ACHN (cell line): ENCODE measurements around the gene SH2D7.
A peak's percentile ranks its signal among the peaks of the same experiment; 100 is the strongest.

Source experiments
- DNase-seq: peaks from one replicate; pipeline ENCODE4 v3.0.0-alpha.2; 2015
- in situ Hi-C: cut with HindIII; loops from 2 replicates; pipeline ENCODE4 v1.10.0; 2017; ENCODE audit warnings: low sequenced_read_pairs, low pct_ligation_motif_present, low pct_unique_long_range_greater_than_20kb

The SH2D7 gene

GRCh38 chr15:78075490-78076230 lies 16.7 kb upstream of the SH2D7 start:
- in situ Hi-C loops: no loop called here
- no peak for DNase-seq

GRCh38 chr15:78076231-78077052 lies 15.9 kb upstream of the SH2D7 start:
- no peak for DNase-seq
- in situ Hi-C loops: no loop called here

GRCh38 chr15:78077053-78077870 lies 15.1 kb upstream of the SH2D7 start, which contains the start of gene TBC1D2B:
TSS of gene TBC1D2B (minus strand) at chr15:78077711. CDS start at chr15:78077652, 59 bp downstream.
- in situ Hi-C loops: no loop called here
- peak; percentile 52 for DNase-seq

DNA sequence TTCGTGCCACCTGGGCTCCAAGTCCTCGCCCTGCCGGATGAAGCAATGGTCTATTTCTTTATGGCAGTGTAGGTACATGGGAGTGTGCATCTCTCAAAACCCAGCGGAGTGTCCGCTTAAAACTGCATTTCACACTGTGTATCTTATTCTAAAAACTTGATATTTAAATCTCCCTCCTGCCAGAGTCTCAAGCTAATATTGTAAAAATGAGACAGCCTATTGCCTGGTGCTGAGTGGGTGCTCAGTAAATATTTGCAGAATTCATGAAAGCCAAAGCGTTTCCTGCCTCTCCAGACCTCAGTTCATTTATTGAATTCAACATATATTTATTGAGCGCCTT lies 14.5 kb upstream of the SH2D7 start:
- no peak for DNase-seq
- in situ Hi-C loops: no loop called here

DNA sequence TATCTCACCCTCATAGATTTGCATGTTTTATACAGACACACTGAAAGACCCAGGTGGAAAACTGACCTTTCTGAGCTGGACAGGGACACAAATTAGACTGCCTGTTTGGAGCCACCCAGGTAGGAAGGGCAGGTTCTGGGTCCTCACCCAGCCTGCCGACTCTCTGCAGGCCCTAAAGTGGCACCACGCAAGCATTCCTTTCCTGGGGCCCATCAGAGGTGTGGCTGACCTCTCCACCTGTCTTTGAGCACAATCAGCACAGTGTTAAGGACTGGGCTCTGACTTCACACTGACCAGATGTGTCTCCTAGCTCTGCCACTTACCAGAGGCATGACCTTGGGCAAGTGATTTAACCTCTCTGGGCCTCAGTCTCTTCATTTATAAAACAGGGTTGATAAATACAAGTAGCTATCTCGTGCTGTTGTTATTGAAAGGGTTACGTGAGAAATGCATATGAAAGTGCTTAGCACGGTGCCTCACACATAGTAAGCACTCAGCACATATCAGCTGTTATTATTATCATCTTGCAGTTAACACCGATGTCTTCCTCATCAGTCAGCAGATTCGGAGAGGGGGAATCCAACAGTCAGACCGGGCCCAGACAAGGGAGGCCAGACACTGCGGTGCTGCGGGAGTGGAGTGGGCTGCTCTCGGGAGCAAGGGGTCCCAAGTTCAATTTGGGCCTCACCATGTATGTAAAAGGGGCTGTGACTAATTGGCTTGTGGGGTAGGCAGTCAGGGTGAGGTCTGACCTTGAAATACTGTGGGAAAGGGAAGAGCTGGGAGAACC lies 12.9 kb upstream of the SH2D7 start:
- in situ Hi-C loops: no loop called here

DNA sequence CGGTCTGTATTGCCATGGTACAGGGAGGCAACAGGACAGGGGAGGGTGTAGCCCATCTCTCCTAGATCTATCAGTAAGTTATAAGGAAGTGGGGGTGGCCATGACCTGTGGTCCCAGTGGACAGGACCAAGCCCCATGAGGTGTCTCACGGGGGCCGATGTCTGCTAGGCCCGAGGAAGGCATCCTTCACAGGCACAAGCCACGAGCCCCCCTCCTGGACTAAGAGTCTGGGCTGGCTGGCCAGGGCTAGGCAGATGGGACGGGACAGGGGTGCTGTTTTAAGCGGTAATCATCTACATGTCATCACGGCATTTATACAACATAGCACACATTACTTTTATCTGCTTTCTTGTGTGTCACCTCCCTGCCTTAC lies 12.3 kb upstream of the SH2D7 start:
- no peak for DNase-seq

More for the DNA sequence above, 12.9 kb upstream of the SH2D7 start:
- no peak for DNase-seq

DNA sequence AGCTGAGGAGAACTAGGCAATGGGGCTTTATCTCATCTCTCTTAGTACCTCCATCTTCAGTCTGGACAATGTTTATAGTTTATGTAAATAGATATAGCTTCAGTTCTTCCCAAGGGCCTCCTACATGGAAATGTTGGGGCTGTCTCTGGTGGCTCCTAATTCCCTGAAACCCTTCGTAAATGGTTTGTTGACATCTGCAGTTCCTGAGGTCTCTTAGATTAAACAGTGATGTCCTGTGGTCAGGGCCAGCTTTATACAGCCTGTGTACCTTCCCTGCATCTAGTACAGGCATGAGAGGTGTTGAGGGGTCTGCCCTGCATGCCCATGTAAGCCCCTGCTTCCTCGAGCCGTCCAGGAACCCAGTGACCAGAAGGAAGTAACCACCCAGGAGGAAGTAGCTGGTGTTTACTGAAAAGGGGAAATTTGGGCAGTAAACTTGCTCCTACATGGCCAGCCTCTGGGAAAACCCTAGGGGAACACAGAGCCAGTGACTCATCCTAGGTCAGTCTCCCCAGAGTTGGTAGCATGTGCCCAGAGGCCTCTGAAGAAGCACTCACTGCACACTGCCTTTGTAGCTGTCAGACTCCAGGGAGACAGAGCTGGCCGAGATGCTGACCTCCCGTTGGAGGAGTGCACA lies 10.1 kb upstream of the SH2D7 start:
- in situ Hi-C loops: no loop called here
- no peak for DNase-seq

More for the DNA sequence above, 12.3 kb upstream of the SH2D7 start:
- in situ Hi-C loops: no loop called here

DNA sequence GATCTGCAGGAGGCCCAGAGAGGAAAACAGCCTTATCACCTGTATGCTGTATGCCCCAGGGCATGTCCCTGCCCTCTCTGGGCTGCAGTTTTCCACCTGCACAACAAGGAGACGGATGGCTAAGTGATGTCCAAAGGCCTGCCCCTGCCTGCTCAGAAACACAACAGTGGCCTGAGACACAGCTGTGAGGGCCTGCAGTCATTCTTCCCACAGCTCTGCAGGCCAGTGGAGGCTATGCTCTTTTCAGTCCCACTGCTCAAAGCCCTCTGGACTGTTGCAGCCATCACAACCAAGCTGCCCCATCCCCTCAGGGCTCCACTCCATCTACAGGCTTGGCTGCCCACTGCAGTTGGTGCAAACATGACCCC lies 9.6 kb upstream of the SH2D7 start:
- in situ Hi-C loops: no loop called here
- no peak for DNase-seq

DNA sequence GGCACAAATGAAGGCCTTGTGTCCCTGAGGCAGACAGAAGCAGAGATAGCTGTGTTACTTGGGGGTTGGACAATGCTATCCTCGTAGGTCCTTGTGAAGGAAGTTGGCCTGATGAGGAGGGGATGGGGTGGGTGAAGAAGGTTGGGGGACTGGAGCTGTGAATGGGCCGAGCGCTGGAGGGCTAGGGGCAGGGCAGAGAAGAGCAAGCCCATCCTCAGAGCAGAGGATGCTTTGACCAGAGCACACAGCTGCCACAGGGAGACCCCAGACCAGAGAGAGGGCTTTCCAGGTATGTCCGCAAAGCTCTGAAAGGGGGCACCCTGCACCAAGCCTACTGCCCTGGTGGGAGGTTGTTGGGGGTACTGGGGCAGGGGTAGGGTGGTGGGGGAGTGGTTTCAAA lies 9.2 kb upstream of the SH2D7 start:
- DNase-seq: no peak
- in situ Hi-C loops: no loop called here

- in situ Hi-C loops: no loop called here
- no peak for DNase-seq
Measured at GRCh38 chr15:78083687-78084448, 8.5 kb upstream of the SH2D7 start.

- no peak for DNase-seq
- in situ Hi-C loops: no loop called here
Measured at GRCh38 chr15:78084449-78084750, 8.0 kb upstream of the SH2D7 start.

- no peak for DNase-seq
Measured at GRCh38 chr15:78085928-78086327, 6.4 kb upstream of the SH2D7 start.

GRCh38 chr15:78087951-78088772 lies 4.2 kb upstream of the SH2D7 start:
- in situ Hi-C loops: no loop called here

More at GRCh38 chr15:78085928-78086327, 6.4 kb upstream of the SH2D7 start:
- in situ Hi-C loops: no loop called here

GRCh38 chr15:78088773-78089080 lies 3.6 kb upstream of the SH2D7 start:
- no peak for DNase-seq
- in situ Hi-C loops: no loop called here

More at GRCh38 chr15:78087951-78088772, 4.2 kb upstream of the SH2D7 start:
- DNase-seq: no peak

DNA sequence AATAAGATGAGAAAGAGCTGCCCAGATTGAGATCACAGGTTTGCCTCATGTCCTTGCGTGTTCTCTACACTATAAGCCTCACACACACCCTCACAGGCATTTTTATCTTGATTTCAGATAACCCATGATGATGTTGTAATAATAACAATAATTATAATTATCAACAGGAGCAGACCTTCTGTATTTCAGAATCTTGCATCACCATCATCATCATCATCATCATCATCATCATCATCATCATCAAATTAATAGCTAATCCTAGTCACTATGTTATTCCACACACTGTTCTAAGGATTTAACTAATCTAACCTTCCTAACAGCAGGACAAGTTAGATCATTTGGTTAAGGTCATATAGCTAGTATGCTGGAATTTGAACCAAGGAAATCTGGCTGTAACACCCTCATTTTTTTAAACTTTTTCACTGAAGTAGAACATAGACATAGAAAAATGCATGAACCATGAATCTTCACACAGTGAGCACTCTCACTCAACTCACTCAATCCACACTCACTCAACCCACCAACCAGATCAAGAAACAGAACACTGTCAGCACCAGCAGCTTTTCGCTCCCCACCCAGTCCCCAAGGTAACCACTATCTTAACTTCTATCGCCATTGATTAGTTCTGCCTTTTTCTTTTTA lies 1.8 kb upstream of the SH2D7 start:
- DNase-seq: no peak
- in situ Hi-C loops: no loop called here

DNA sequence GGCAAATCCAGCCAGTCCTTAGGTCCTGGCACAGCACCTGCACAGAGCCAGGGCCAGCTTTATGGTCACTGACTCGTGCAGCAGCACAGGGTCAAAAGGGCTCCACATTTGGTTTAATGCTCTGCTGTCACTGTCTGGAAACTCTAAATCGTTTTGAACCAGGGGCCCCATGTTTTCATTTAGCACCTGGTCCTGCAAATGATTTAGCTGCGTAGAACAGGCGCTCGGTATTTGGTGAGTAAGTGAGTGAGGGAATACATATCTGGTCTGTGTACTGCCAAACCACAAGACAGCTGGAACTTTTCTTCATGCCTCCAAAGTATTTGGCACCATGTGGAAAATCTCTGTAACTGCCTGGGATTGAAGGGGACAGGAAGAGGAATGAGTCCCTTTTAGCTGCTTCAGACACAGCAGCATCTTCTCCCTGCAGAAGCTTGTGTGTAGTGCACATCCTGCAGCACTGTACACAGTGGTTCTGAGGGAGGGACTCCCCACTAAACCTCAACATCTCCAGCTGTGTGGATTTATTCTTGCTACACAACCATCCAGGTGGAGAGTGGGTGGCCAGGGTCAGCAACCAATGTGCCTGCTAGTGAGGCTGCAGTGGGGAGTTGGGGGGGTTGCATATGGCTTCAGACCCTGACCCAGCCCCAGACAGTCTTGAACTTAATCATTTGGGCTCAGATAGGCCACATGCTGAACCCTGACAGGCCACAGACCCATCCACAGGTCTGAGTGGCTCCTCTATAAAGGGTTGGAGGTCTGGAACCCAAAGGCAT lies 1.1 kb downstream of the SH2D7 start:
- DNase-seq: peak; percentile 89
- in situ Hi-C loops: no loop called here
